ENCODE results near the gene NETO2.
"Not testable (repeated sequence)": the region's sequence is repeated elsewhere in the genome, so short reads cannot be mapped to it uniquely, and the experiment has no call there.

Gene NETO2

DNA sequence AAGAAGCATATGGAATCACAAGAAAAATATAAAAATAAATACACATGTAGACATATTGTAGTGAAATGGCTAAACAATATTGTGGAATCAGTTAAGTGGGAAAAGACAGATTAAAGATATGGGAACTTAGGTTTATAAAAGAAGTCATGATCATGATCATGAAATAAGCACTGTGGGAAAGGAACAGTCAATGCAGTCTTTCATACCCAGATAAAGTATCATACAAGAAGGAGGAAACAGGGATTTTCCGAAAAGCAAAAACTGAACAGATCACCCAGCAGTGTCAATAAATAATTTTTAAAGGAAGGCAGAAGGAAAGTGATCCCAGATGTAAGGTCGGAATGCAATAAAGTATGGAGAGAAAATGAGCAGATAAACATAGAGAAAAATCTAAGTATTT, 71.6 kb downstream of the NETO2 start:
- no peak for DNase-seq
- in situ Hi-C loops (cut with HindIII; ENCODE audit: low pct_ligation_motif_present, low pct_unique_long_range_greater_than_20kb, low sequenced_read_pairs): no loop called here

- in situ Hi-C loops (cut with HindIII; ENCODE audit: low pct_ligation_motif_present, low pct_unique_long_range_greater_than_20kb, low sequenced_read_pairs): no loop called here
Observed at GRCh38 chr16:47069841-47070584, 73.7 kb downstream of the NETO2 start.

DNA sequence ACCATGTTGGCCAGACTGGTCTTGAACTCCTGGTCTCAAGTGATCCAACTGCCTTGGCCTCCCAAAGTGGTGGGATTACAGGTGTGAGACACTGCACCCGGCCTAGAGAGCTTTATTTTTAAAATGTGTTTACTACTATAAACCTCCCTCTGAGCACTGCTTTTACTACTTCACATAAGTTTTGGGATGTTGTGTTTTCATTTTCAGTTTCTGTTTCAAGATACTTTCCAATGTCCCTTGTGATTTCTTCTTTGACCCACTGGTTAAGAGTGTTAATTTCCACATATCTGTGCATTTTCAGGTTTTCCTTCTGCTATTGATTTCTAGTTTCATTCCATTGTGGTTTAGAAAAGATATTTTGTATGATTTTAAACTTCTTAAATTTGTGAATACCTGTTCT, 74.4 kb downstream of the NETO2 start:
- in situ Hi-C loops (cut with HindIII; ENCODE audit: low pct_ligation_motif_present, low pct_unique_long_range_greater_than_20kb, low sequenced_read_pairs): no loop called here
- no peak for DNase-seq

More at GRCh38 chr16:47069841-47070584, 73.7 kb downstream of the NETO2 start:
- DNase-seq: no peak

GRCh38 chr16:47067203-47067602, 76.5 kb downstream of the NETO2 start:
- DNase-seq: no peak
- in situ Hi-C loops (cut with HindIII; ENCODE audit: low pct_ligation_motif_present, low pct_unique_long_range_greater_than_20kb, low sequenced_read_pairs): no loop called here

DNA sequence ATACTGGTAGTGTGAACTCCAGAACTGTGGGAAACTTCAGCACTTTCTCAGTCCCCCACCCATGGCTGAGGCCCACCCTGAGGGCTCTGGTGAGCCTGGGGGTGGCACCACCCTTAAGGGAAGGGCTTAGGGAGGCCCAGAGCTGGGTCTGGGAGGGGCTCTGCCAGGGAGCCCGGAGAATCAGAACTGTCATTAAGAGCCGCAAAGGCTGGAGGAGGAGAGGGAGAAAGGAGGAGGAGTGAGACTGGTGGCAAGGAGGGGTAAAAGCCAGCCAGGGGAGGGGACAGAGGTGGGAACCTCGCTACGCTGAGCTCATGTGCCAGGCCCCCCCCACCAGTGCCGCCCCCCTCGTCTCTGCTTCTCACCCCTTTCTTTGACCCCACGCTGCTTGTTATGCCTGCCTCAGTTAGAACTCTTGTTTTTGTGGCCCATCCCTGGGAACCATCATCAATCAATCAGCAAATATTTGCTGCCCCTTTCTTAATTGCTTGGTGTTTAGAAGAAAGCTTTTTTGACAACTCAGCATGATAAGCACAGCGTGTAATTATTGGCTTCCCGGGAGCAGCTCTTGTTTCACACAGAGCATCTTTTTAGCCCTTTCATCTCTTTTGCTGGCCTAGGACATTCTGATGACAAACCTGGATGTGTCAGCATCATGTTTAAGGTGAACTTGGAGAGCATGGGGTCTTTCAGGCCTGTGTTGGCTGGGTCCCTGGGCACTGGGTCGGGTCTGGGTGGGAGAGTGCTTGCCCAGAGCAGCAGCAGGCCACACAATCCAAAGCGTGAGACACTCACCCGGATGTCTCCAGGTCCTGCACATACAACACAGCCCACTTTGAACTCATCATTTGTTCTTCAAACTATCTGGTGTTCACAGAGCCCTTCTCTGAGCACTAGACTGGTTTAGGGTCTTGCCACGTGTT, 77.7 kb downstream of the NETO2 start:
- no peak for DNase-seq
- in situ Hi-C loops (cut with HindIII; ENCODE audit: low pct_ligation_motif_present, low pct_unique_long_range_greater_than_20kb, low sequenced_read_pairs): no loop called here

GRCh38 chr16:47064775-47065174, 79.0 kb downstream of the NETO2 start:
- in situ Hi-C loops (cut with HindIII; ENCODE audit: low pct_ligation_motif_present, low pct_unique_long_range_greater_than_20kb, low sequenced_read_pairs): no loop called here
- DNase-seq: no peak

DNA sequence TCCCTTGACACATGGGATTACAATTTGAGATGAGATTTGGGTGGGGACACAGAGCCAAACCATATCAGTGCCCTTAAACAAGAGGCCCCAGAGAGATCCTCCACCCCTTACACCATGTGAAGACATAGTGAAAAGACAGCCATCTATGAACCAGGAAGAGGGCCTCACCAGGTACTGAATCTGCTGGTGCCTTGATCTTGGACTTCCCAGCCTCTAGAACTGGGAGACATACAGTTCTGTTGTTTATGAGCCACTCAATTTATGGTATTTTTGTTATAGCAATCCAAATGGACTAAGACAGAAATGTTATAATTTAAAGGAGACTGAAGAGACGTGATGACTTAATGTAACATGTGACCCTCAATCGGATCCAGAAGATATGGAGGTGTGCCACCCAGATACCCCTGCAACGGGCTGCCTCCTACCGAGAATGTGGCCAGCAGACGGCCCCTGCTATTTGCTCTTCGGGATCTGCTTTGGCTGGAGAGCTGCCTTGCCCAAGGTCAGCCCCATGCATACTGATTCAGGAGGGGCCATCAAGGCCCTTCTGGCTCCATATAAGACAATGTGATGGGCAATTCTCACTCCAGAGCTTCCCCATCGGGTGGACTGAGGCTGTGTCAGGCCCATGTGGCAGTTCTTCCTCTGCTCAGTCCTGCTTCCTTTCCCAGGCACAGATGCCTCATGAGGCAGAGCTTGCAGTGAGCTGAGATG, 80.6 kb downstream of the NETO2 start:
- DNase-seq: no peak
- in situ Hi-C loops (cut with HindIII; ENCODE audit: low pct_ligation_motif_present, low pct_unique_long_range_greater_than_20kb, low sequenced_read_pairs): no loop called here

DNA sequence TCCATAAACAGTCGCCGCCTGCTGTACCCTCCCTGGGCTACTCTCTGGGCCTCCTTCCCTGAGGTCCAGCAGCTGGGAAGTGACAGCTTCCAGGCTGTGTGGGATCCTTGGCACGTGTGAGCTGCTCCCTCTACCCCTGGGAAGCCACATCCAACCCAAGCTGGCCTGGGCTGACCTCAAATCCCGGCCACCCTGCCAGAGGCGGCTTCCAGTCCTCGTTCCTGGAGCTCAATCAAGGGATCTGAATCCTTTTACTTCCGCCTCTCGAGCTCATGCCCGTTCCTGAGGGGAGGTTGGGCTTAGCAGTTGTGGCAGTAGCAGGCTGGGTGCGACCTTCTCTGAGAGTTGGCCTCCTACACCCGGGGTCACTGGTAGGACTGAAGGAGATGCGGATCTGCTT, 82.5 kb downstream of the NETO2 start:
- no peak for DNase-seq
- in situ Hi-C loops (cut with HindIII; ENCODE audit: low pct_ligation_motif_present, low pct_unique_long_range_greater_than_20kb, low sequenced_read_pairs): no loop called here

DNA sequence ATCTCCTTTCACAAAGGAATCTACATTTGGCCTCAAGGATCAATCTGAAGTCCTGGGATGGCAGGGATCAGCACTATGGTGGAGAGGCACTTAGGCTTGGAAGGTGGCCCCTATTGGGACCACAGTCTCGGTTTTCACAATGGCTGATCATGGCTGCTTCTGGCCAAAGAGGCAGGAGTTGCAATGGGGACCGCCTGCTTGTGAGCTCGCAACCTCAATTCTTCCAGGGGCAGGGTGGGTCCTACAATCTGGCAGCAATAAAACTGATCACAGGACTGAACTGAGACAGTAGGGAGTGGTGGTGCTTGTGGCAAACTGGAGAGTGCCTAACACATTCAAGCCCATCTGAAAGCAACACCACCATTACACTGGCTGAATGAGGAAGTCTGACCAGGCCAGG, 83.1 kb downstream of the NETO2 start:
- in situ Hi-C loops (cut with HindIII; ENCODE audit: low pct_ligation_motif_present, low pct_unique_long_range_greater_than_20kb, low sequenced_read_pairs): no loop called here

DNA sequence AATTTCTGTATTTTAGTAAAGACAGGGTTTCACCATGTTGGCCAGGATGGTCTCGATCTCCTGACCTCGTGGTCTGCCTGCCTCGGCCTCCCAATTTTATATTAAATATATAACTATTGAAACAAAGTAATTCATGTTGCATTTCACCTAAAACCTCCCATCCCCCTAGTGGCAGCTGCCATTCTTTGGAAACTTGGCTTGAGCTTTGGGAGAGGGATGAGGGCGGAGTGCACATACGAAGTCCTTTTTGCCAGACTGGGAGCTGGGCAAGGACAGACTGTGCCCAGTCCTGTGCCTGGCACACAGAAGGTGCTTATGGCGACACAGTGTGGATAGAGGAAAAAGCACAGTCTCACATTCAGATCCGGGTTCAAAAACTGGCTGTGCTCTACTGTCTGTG, 83.8 kb downstream of the NETO2 start:
- in situ Hi-C loops (cut with HindIII; ENCODE audit: low pct_ligation_motif_present, low pct_unique_long_range_greater_than_20kb, low sequenced_read_pairs): no loop called here
- no peak for DNase-seq

More for the DNA sequence above, 83.1 kb downstream of the NETO2 start:
- DNase-seq: no peak

DNA sequence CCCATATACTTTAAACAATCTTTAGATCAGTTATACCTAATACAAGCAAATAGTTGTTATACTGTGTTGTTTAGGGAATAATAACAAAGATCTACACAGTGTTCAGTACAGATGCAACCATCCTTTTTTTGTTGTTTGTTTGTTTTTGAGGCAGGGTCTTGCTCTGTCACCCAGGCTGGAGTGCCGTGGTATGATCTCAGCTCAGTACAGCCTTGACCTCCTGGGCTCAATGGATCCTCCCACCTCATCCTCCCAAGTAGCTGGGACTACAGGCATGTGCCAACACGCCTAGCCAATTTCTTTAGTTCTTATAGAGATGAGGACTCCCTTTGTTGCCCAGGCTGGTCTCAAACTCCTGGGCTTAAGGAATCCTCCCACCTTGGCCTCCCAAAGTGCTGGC, 84.6 kb downstream of the NETO2 start:
- in situ Hi-C loops (cut with HindIII; ENCODE audit: low pct_ligation_motif_present, low pct_unique_long_range_greater_than_20kb, low sequenced_read_pairs); DNase-seq: not testable (repeated sequence)

GRCh38 chr16:47058295-47059086, 85.3 kb downstream of the NETO2 start:
- in situ Hi-C loops (cut with HindIII; ENCODE audit: low pct_ligation_motif_present, low pct_unique_long_range_greater_than_20kb, low sequenced_read_pairs): no loop called here
- no peak for DNase-seq

GRCh38 chr16:47057630-47057993, 86.1 kb downstream of the NETO2 start:
- in situ Hi-C loops (cut with HindIII; ENCODE audit: low pct_ligation_motif_present, low pct_unique_long_range_greater_than_20kb, low sequenced_read_pairs): no loop called here
- no peak for DNase-seq

- DNase-seq: no peak
- in situ Hi-C loops (cut with HindIII; ENCODE audit: low pct_ligation_motif_present, low pct_unique_long_range_greater_than_20kb, low sequenced_read_pairs): no loop called here
Observed at GRCh38 chr16:47056688-47057629, 86.8 kb downstream of the NETO2 start.

GRCh38 chr16:47056061-47056460, 87.7 kb downstream of the NETO2 start:
- in situ Hi-C loops (cut with HindIII; ENCODE audit: low pct_ligation_motif_present, low pct_unique_long_range_greater_than_20kb, low sequenced_read_pairs); DNase-seq: not testable (repeated sequence)

DNA sequence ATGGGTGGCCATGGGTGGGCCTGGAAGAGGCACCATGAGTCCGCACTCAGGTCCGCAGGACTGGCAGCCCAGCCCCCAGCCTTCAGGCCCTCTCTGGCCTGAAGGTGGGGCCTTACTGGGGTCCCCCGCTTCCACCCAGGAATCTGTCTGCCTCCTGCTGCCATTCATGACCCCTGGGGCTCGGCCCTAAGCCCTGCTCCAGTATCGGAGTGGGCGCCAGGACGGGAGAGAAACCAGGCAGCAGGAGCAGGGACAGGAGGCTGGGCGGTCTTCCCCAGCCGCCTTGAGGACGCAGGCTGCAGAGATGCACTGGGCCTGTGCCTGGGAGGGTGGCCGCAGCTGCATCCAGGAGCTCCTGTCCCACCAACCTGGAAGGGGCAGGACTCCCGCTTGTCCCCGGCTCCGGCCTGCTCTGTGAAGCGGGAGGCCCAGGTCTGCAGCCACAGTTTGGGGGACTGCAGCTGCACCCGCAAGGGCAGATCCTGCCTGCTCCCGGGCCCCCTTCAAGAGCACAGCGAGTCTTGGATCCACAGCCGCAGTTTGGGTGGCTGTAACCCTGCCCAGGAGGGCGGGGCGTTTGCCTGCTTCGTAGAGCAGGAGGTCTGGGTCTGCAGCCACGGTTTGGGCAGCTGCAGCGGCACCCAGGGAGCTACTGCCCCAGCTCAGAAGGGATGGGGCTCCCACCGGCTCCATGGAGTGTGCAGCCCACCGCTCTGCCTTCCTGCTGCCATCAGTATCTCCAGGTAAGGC, 88.4 kb downstream of the NETO2 start:
- no peak for DNase-seq
- in situ Hi-C loops (cut with HindIII; ENCODE audit: low pct_ligation_motif_present, low pct_unique_long_range_greater_than_20kb, low sequenced_read_pairs): no loop called here

GRCh38 chr16:47054306-47054705, 89.4 kb downstream of the NETO2 start:
- in situ Hi-C loops (cut with HindIII; ENCODE audit: low pct_ligation_motif_present, low pct_unique_long_range_greater_than_20kb, low sequenced_read_pairs): no loop called here
- DNase-seq: no peak

All from ACHN (cell line).